ENCODE results near the gene MYO10. TPM values are rescaled to one million over a fixed set of nuclear protein-coding genes. Genes with fewer than 3 reads are reported as not detected.

The MYO10 gene
- total RNA-seq, 1 experiment from 2014 or later: 89.8 TPM

DNA sequence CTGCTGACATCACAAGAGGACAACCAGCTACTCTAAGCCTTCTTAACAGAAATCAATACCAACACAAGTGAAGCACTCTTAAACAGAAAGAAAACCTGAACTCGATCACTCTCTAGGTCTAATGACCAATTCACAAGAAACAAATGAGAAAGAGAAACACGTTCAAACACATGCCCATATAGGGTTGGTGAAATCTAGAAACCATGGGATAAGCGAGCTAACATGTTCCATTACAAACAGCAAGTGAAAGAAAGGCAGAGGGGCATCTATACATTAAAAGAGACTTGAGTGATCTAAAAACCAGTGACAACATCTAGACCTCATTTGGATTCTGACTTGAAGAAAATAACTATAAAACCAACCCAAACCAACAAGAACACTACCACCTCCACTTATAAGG, 244.4 kb downstream of the MYO10 start:
- H3K27ac Mint-ChIP-seq: peak overlapping the region; percentile 90

DNA sequence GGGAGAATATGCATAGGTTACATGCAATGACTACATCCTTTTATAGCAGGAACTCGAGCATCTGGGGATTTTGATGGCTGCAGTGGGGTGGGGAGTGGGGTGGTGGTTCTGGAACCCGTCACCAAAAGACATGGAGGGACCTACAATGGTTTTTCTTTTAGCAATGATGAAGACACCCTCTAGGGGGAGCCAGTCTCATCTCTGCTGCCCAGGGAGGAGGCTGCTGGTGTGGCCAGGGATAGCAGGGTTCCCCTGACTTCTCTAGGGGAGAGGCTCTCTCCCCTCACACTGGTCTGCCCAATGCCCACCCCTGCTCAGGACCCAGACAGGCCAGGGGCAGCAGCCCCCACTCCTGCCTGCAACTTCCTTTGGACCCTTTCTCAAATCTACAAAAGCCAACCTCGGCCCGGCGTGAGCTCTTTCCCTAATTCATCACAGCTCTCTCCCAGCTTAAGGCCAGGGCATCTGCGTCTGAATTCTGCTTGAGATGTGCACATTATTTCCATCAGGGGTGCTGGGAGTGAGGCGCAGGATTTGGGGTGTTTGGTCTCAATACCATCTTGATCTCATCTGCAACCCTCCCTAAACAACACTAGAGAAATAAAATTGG, 245.7 kb downstream of the MYO10 start:
- TF ChIP-seq ZNF121 (CRISPR knock-in tag; IDR thresholded peaks at IDR 0.05) (peak; percentile 88), JAZF1 (CRISPR knock-in tag; IDR thresholded peaks at IDR 0.05) (no peak)
- TF ChIP-seq, protein P1, sequence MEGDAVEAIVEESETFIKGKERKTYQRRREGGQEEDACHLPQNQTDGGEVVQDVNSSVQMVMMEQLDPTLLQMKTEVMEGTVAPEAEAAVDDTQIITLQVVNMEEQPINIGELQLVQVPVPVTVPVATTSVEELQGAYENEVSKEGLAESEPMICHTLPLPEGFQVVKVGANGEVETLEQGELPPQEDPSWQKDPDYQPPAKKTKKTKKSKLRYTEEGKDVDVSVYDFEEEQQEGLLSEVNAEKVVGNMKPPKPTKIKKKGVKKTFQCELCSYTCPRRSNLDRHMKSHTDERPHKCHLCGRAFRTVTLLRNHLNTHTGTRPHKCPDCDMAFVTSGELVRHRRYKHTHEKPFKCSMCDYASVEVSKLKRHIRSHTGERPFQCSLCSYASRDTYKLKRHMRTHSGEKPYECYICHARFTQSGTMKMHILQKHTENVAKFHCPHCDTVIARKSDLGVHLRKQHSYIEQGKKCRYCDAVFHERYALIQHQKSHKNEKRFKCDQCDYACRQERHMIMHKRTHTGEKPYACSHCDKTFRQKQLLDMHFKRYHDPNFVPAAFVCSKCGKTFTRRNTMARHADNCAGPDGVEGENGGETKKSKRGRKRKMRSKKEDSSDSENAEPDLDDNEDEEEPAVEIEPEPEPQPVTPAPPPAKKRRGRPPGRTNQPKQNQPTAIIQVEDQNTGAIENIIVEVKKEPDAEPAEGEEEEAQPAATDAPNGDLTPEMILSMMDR (IDR thresholded peaks at IDR 0.05): peak; percentile 84
- no peaks in the 10 kb centered on the region for H3K27me3 Mint-ChIP-seq (ENCODE audit: low read depth)
- peaks cover 6% of the 10 kb centered on the region; the same call in 1 of the 2 replicates for H3K4me1 Mint-ChIP-seq
- H3K4me3 Mint-ChIP-seq: no peak overlapping the region
- CTCF ChIA-PET: interaction anchor here (0.6 to 3.2 kb wide), 22 partner anchors 9 to 1874 kb away, joined by 3 to 19 read pairs (median 4); no protein-coding TSS in a partner anchor
- ATAC-seq: peak; percentile 99
- POLR2A ChIA-PET: interaction anchor here (0.7 kb wide), 1 partner anchor 94 kb away, joined by 4 read pairs; no protein-coding TSS in a partner anchor
- H3K27ac Mint-ChIP-seq: peak overlapping the region; percentile 87
- no peaks in the 10 kb centered on the region for H3K9me3 Mint-ChIP-seq
- DNase-seq (ENCODE audit: low spot score): peak; percentile 56
- peaks cover 70% of the 10 kb centered on the region for H3K36me3 Mint-ChIP-seq

More for the DNA sequence above, 244.4 kb downstream of the MYO10 start:
- Mint-ChIP-seq H3K4me3 (no peak overlapping the region), H3K36me3 (peaks cover 69% of the 10 kb centered on the region), H3K4me1 (peaks cover 6% of the 10 kb centered on the region; the same call in 1 of the 2 replicates), H3K9me3 (no peaks in the 10 kb centered on the region), H3K27me3 (ENCODE audit: low read depth) (no peaks in the 10 kb centered on the region)
- ChIA-PET CTCF (interaction anchor here (1.4 to 3.2 kb wide), 6 partner anchors 9 to 85 kb away, joined by 6 to 19 read pairs (median 8); no protein-coding TSS in a partner anchor), POLR2A (interaction anchor here (0.7 kb wide), 1 partner anchor 371 kb away, joined by 3 read pairs; no protein-coding TSS in a partner anchor)
- DNase-seq (ENCODE audit: low spot score) (no peak), ATAC-seq (no peak)
- no peak for TF ChIP-seq NR2C2 (CRISPR knock-in tag; IDR thresholded peaks at IDR 0.05)
- TF ChIP-seq, protein P2, sequence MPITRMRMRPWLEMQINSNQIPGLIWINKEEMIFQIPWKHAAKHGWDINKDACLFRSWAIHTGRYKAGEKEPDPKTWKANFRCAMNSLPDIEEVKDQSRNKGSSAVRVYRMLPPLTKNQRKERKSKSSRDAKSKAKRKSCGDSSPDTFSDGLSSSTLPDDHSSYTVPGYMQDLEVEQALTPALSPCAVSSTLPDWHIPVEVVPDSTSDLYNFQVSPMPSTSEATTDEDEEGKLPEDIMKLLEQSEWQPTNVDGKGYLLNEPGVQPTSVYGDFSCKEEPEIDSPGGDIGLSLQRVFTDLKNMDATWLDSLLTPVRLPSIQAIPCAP (CRISPR knock-in tag; IDR thresholded peaks at IDR 0.05): no peak

DNA sequence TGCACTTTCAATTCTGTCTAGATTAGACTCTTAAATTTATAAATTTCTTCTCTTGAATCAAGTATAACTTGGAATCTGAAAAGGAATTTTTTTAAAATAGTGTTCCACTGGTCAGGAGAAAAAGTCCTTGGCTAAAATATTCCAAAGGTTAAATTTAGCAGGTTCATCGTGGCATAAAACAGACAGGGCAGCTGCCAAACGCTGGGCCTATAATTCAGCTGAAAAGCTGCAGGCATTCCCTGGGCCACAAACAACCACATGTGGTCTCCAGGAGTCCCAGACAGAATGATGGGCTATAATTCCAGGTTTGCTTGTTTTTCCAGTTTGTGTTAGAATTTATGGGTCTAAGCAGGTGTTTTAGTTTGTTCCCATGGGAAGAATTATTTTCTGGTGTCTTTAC, 248.2 kb downstream of the MYO10 start:
- ATAC-seq: no peak
- H3K9me3 Mint-ChIP-seq: no peaks in the 10 kb centered on the region
- ChIA-PET POLR2A (no interaction called here), CTCF (no interaction called here)
- TF ChIP-seq ZNF317 (CRISPR knock-in tag; IDR thresholded peaks at IDR 0.05; ENCODE audit: borderline replicate concordance, low read depth) (no peak), RELA (CRISPR knock-in tag; IDR thresholded peaks at IDR 0.05; ENCODE audit: borderline replicate concordance) (no peak)
- TF ChIP-seq, protein P3, sequence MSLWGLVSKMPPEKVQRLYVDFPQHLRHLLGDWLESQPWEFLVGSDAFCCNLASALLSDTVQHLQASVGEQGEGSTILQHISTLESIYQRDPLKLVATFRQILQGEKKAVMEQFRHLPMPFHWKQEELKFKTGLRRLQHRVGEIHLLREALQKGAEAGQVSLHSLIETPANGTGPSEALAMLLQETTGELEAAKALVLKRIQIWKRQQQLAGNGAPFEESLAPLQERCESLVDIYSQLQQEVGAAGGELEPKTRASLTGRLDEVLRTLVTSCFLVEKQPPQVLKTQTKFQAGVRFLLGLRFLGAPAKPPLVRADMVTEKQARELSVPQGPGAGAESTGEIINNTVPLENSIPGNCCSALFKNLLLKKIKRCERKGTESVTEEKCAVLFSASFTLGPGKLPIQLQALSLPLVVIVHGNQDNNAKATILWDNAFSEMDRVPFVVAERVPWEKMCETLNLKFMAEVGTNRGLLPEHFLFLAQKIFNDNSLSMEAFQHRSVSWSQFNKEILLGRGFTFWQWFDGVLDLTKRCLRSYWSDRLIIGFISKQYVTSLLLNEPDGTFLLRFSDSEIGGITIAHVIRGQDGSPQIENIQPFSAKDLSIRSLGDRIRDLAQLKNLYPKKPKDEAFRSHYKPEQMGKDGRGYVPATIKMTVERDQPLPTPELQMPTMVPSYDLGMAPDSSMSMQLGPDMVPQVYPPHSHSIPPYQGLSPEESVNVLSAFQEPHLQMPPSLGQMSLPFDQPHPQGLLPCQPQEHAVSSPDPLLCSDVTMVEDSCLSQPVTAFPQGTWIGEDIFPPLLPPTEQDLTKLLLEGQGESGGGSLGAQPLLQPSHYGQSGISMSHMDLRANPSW (CRISPR knock-in tag; conservative IDR thresholded peaks at IDR 0.05; ENCODE audit: low read depth): no peak
- TF ChIP-seq, protein P4, sequence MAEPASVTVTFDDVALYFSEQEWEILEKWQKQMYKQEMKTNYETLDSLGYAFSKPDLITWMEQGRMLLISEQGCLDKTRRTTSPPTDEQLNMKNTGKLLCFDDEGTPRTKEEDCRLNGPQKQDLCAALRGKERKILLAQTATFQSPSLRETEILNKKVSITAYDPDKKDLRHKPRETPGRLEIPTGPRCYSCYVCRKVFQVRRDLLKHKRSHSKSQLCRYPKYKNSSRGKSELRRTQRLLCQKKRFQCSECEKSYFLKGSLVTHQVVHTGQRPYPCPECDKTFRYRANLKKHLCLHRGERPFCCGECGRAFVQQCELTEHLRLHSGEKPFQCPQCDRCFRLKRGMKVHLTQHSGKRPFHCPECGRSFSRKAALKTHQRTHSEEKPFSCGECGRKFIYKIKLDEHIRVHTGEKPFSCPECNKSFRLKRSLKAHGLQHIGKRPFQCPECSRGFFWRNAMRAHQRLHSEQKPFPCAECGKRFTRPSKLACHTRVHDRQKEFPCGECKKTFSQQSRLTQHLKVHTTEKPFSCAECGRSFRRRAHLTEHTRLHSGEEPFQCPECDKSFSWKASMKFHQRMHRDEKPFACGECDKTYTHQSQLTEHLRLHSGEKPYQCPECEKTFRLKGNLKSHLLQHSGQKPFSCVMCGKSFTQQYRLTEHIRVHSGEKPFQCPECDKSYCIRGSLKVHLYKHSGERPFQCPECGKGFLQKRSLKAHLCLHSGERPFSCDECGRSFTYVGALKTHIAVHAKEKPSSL (CRISPR knock-in tag; conservative IDR thresholded peaks at IDR 0.05): no peak
- H3K27ac Mint-ChIP-seq: no peak overlapping the region
- peaks cover 67% of the 10 kb centered on the region for H3K36me3 Mint-ChIP-seq
- H3K4me3 Mint-ChIP-seq: no peak overlapping the region
- peaks cover 6% of the 10 kb centered on the region; the same call in 1 of the 2 replicates for H3K4me1 Mint-ChIP-seq
- DNase-seq (ENCODE audit: low spot score): no peak
- no peaks in the 10 kb centered on the region for H3K27me3 Mint-ChIP-seq (ENCODE audit: low read depth)

DNA sequence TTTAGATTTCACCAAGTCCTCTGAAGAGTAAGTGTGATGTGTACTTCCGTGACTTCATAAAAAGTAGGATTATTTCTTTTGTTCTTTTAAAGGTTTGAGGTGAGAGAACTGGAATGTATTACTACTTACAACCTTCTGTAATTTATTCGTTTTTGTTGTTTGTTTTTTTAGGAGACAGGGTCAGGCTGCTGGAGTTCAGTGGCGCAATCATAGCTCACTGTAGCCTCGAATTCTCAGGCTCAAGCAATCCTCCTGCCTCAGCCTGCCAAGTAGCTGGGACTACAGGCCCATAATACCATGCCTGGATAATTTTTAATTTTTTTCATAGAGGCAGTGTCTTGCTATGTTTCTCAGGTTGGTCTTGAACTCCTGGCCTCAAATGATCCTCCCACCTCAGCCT, 251.0 kb downstream of the MYO10 start:
- POLR2A ChIA-PET: no interaction called here
- CTCF ChIA-PET: interaction anchor here (1.3 kb wide), 1 partner anchor 505 kb away, joined by 3 read pairs; no protein-coding TSS in a partner anchor
- Mint-ChIP-seq H3K36me3 (peaks cover 91% of the 10 kb centered on the region), H3K4me3 (no peak overlapping the region), H3K9me3 (no peaks in the 10 kb centered on the region), H3K27me3 (ENCODE audit: low read depth) (no peaks in the 10 kb centered on the region), H3K4me1 (no peaks in the 10 kb centered on the region), H3K27ac (no peak overlapping the region)
- ATAC-seq (no peak), DNase-seq (ENCODE audit: low spot score) (no peak)
- TF ChIP-seq ZNF219 (CRISPR knock-in tag; IDR thresholded peaks at IDR 0.05; ENCODE audit: borderline replicate concordance): no peak
- no peak for TF ChIP-seq ESRRA (CRISPR knock-in tag; IDR thresholded peaks at IDR 0.05; ENCODE audit: borderline replicate concordance)
- no peak for TF ChIP-seq ZNF317 (CRISPR knock-in tag; IDR thresholded peaks at IDR 0.05; ENCODE audit: borderline replicate concordance, low read depth)
- no peak for TF ChIP-seq JAZF1 (CRISPR knock-in tag; IDR thresholded peaks at IDR 0.05)
- no peak for TF ChIP-seq ELF4 (CRISPR knock-in tag; IDR thresholded peaks at IDR 0.05; ENCODE audit: low read depth)
- TF ChIP-seq, protein P5, sequence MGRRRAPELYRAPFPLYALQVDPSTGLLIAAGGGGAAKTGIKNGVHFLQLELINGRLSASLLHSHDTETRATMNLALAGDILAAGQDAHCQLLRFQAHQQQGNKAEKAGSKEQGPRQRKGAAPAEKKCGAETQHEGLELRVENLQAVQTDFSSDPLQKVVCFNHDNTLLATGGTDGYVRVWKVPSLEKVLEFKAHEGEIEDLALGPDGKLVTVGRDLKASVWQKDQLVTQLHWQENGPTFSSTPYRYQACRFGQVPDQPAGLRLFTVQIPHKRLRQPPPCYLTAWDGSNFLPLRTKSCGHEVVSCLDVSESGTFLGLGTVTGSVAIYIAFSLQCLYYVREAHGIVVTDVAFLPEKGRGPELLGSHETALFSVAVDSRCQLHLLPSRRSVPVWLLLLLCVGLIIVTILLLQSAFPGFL (CRISPR knock-in tag; IDR thresholded peaks at IDR 0.05; ENCODE audit: borderline replicate concordance): no peak
